Globus pallidus (tissue), 1 donor: Measurements from ENCODE around the gene TYK2.

Experiments
- DNase-seq: peaks from one replicate; pipeline ENCODE4 v3.0.0-alpha.2; 2015; ENCODE audit warnings: low spot score

The TYK2 gene

DNA sequence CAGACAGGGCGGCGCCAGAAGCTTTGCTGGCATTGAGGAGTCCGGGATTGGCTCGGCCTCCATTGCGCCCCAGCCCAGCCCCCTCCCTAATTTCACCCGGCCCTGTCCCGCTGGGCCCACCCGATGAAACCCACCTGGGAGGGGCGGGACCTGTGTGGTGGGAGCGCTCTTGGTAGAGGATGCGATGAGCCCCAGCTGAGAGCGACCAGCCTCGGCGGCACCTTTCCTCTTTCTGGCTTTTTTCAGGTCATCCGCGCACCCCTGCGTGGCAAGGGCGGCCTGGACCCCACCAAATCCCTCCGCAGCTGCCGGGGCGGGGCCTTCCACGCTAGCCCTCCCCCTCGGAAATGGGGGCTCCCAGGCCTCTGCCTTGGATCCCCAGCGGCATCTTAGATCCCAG, 70.9 kb downstream of the TYK2 start, which contains the start of gene ZGLP1:
Gene ZGLP1, minus strand, starts transcription at position 393 of the 400 bp plus-strand sequence.
- DNase-seq = no peak

DNA sequence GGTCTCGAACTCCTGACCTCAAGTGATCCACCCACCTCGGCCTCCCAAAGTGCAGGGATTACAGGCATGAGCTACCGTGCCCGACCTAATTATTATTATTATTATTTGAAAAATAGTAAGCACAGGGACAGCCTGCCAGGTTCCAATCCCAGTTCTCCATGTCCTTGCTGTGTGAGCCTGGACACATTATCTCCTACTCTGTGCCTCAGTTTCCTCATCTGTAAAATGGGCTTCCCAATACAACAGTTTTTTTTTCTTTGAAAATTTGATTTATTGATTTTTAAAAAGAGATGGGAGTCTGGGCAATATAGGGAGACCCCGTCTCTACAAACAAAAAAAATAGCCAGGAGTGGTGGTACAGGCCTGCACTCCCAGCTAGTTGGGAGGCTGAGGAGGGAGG, 74.0 kb downstream of the TYK2 start:
- no peak for DNase-seq

DNA sequence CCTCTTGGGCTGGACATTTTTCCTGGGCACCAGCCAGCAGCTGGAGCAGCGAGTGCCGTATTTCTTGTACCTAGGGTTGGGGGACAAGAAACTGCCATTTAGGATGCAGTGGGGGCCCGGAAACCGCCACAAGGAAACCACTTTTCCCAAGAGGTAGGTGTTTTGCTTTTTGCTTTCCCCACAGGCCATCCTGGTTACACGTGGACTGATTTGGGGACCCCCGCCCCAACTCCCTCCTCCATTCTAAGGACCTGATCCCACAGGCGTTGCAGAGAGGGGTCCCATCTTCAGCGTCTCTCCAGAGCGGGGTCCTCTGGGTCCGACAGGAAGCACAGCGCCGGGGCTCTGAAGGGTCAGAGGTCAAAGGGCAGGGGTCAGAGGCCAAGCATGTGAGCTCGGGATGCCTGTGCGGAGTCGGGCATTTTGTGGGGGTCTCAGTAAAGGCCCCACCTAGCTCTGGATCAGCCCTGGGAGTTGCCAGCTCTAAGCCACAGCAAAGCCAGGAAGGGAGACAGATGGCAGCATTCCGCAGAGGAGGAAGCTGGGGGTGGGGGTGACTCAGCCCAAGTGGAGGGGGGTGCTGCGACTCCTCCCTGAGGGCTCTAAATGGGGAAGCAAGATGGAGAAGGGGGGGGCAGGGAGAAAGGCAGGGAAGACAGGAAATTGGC, 75.1 kb downstream of the TYK2 start:
- peak; percentile 25 for DNase-seq
